Activated CD8-positive, alpha-beta memory T cell treated with anti-CD3 and anti-CD28 coated beads for 1 hour (primary cell): ENCODE measurements around the gene GPRIN2.
"Not testable (repeated sequence)": the region's sequence is repeated elsewhere in the genome, so short reads cannot be mapped to it uniquely, and the experiment has no call there.

Experiments
- DNase-seq, 2 donors: peaks; one replicate each; pipeline ENCODE4 v3.0.0-alpha.2; 2020; ENCODE audit warnings: low read depth in 1 of 2; ENCODE audit errors: extremely low read depth in 1 of 2

Gene GPRIN2

GRCh38 chr10:46556515-46557318, at the start of gene GPRIN2:
Gene GPRIN2 (minus strand): TSS chr10:46556658. CDS start chr10:46550736, 5,922 bp downstream.
- no peak for DNase-seq

GRCh38 chr10:46600516-46600915, 44.1 kb upstream of the GPRIN2 start:
- not testable (repeated sequence) for DNase-seq

GRCh38 chr10:46597616-46598246, 41.3 kb upstream of the GPRIN2 start:
- not testable (repeated sequence) for DNase-seq

- not testable (repeated sequence) for DNase-seq
Measured at GRCh38 chr10:46596570-46596969, 40.1 kb upstream of the GPRIN2 start.

GRCh38 chr10:46594453-46595063, 38.1 kb upstream of the GPRIN2 start:
- DNase-seq: not testable (repeated sequence)

- DNase-seq: not testable (repeated sequence)
Measured at GRCh38 chr10:46593307-46593706, 36.8 kb upstream of the GPRIN2 start.

- not testable (repeated sequence) for DNase-seq
Measured at GRCh38 chr10:46591053-46591452, 34.6 kb upstream of the GPRIN2 start.

GRCh38 chr10:46589589-46589988, 33.1 kb upstream of the GPRIN2 start:
- DNase-seq: not testable (repeated sequence)

GRCh38 chr10:46588221-46588620, 31.8 kb upstream of the GPRIN2 start:
- not testable (repeated sequence) for DNase-seq

- not testable (repeated sequence) for DNase-seq
Measured at GRCh38 chr10:46587546-46587945, 31.1 kb upstream of the GPRIN2 start.

GRCh38 chr10:46585246-46585645, 28.8 kb upstream of the GPRIN2 start:
- DNase-seq: not testable (repeated sequence)

- not testable (repeated sequence) for DNase-seq
Measured at GRCh38 chr10:46584196-46584595, 27.7 kb upstream of the GPRIN2 start.

- DNase-seq: not testable (repeated sequence)
Measured at GRCh38 chr10:46582568-46582967, 26.1 kb upstream of the GPRIN2 start.

- not testable (repeated sequence) for DNase-seq
Measured at GRCh38 chr10:46581997-46582396, 25.5 kb upstream of the GPRIN2 start.

- DNase-seq: not testable (repeated sequence)
Measured at GRCh38 chr10:46579378-46579777, 22.9 kb upstream of the GPRIN2 start.

- DNase-seq: not testable (repeated sequence)
Measured at GRCh38 chr10:46578474-46579178, 22.2 kb upstream of the GPRIN2 start, which contains the start of gene SYT15. Gene SYT15 (plus strand): TSS chr10:46579128. CDS start chr10:46579169, 41 bp downstream.

GRCh38 chr10:46577624-46578473, 21.4 kb upstream of the GPRIN2 start:
- DNase-seq: not testable (repeated sequence)

GRCh38 chr10:46573884-46574283, 17.4 kb upstream of the GPRIN2 start:
- DNase-seq: not testable (repeated sequence)

GRCh38 chr10:46573314-46573713, 16.9 kb upstream of the GPRIN2 start:
- DNase-seq: not testable (repeated sequence)

- not testable (repeated sequence) for DNase-seq
Measured at GRCh38 chr10:46572765-46573164, 16.3 kb upstream of the GPRIN2 start.
